CD4-positive, alpha-beta memory T cell (primary cell): ENCODE results near the gene ERC2. TPM values are rescaled to one million over a fixed set of nuclear protein-coding genes. Genes with fewer than 3 reads are reported as not detected.

Experiments used
- CTCF ChIA-PET: fragments of 350-600 bp; sonication (Branson Sonifier 250); formaldehyde crosslinking; loops from one replicate; lab custom pipeline; 2021; ENCODE audit warnings: inconsistent platforms; ENCODE audit not compliant: partially characterized antibody; lab: Charles Lee
- POLR2A ChIA-PET: fragments of 350-600 bp; sonication (Branson Sonifier 250); formaldehyde crosslinking; loops from one replicate; lab custom pipeline; 2021; ENCODE audit not compliant: partially characterized antibody; lab: Charles Lee
- DNase-seq, 5 donors: peaks; one replicate each; pipeline versions ENCODE4 v3.0.0 to v3.0.0-alpha.2; 2020 to 2022; ENCODE audit warnings: mixed read lengths in 1 of 5
- H3K27ac ChIP-seq: one replicate; pipeline ENCODE4 v1.7.0; 2013; ENCODE audit warnings: low read depth, low read length
- H3K27me3 ChIP-seq: 2 replicates; pipeline ENCODE4 v1.7.0; 2013; ENCODE audit warnings: mild to moderate bottlenecking, low read length, moderate library complexity; ENCODE audit not compliant: insufficient read depth
- H3K36me3 ChIP-seq: 2 replicates; pipeline ENCODE4 v1.7.0; 2013; ENCODE audit warnings: mild to moderate bottlenecking, low read length, moderate library complexity; ENCODE audit not compliant: insufficient read depth
- H3K4me1 ChIP-seq: 2 replicates; pipeline ENCODE4 v1.7.0; 2013; ENCODE audit warnings: mild to moderate bottlenecking, low read length, moderate library complexity; ENCODE audit not compliant: insufficient read depth
- H3K4me3 ChIP-seq, 2 donors: one replicate each; pipeline ENCODE4 v1.7.0; 2013; ENCODE audit warnings: low read length in 2 of 2, mild to moderate bottlenecking in 1 of 2
- H3K9me3 ChIP-seq, 2 donors: one replicate each; pipeline ENCODE4 v1.7.0; 2013; ENCODE audit warnings: low read length in 2 of 2, control low read depth in 1 of 2; ENCODE audit not compliant: control insufficient read depth in 1 of 2
- H3K27ac Mint-ChIP-seq, 7 donors: one replicate each; pipeline ENCODE4 v1.8.0; 2020 to 2021; ENCODE audit warnings: mixed read lengths in 7 of 7, mild to moderate bottlenecking in 6 of 7, inconsistent platforms in 3 of 7, moderate library complexity in 3 of 7
- H3K27me3 Mint-ChIP-seq, 2 donors: one replicate each; pipeline ENCODE4 v1.8.0; 2020 to 2021; ENCODE audit warnings: mixed read lengths in 2 of 2
- H3K36me3 Mint-ChIP-seq, 2 donors: one replicate each; pipeline ENCODE4 v1.8.0; 2020 to 2021; ENCODE audit warnings: mixed read lengths in 2 of 2, inconsistent platforms in 1 of 2, mild to moderate bottlenecking in 1 of 2
- H3K4me1 Mint-ChIP-seq, 4 donors: one replicate each; pipeline ENCODE4 v1.8.0; 2020 to 2021; ENCODE audit warnings: mixed read lengths in 4 of 4, mild to moderate bottlenecking in 1 of 4
- H3K4me3 Mint-ChIP-seq, 8 donors: one replicate each; pipeline ENCODE4 v1.8.0; 2020 to 2021; ENCODE audit warnings: mixed read lengths in 8 of 8, mild to moderate bottlenecking in 7 of 8, moderate library complexity in 6 of 8, inconsistent platforms in 3 of 8
- H3K9me3 Mint-ChIP-seq, 8 donors: one replicate each; pipeline ENCODE4 v1.8.0; 2020 to 2021; ENCODE audit warnings: mixed read lengths in 8 of 8, mild to moderate bottlenecking in 5 of 8, inconsistent platforms in 3 of 8, moderate library complexity in 1 of 8
- intact Hi-C: fragments of 100-400 bp; cut with micrococcal nuclease; formaldehyde crosslinking; loops from one replicate; pipeline ENCODE4 v1.15.1; 2023
- polyA plus RNA-seq, 2 donors: library from polyadenylated mRNA; unstranded; fragments of 300-500 nt; fragmentation: Illumina TruSeq; gene quantifications; one replicate each; pipeline ENCODE4 v1.2.3, GENCODE V29; 2021
- total RNA-seq, 2 experiments: library from RNA; stranded (reverse); gene quantifications; one replicate each; pipeline ENCODE4 v1.2.3, GENCODE V29; 2021

The ERC2 gene
- total and polyA plus RNA-seq, 4 experiments from 2014 or later, result not detected

DNA sequence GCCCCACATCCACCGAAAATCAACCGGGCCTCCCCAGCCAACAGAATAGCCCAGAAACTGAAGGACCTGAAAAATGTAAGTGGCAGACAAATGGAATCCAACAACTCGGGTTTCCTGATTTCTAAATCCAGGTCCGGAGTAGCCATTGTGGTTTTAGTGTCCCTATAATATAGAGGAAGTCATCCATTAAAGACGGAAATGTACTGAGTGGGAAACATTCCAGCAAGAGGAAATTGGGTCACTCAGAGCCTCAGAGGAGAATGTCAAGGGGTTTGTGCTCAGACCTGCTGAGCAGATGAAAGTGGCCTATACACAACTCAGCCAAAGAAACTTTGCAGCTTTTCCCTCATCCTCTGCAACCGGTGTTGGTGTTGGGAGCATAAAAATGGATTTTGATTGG is 366.7 kb downstream of the ERC2 start:
- intact Hi-C loops, result no loop called here
- H3K4me1 Mint-ChIP-seq, result no peaks in the 10 kb centered on the region
- H3K4me3 ChIP-seq, result no peak overlapping the region

DNA sequence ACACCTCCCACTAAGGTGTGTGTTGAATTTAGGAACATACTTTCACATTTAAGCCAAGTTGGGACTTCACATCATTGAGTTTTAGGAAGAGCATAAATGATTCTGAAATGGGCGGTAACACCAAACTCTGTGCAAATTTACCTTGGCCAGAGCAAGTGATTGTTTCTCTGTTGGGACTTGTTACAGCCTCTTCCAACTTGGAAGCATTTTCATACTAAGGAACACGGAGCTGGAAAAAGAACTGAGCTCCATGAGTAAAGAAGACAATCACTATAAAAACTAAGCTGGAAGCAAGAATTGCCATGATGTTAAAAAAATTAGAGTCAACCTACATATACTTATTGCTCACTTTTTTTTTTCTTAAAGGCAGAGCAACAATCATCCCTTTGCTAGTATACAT is 371.3 kb downstream of the ERC2 start:
- H3K27ac Mint-ChIP-seq, result no peak overlapping the region
- CTCF ChIA-PET, result no interaction called here
- DNase-seq, result no peak
- H3K27me3 Mint-ChIP-seq, result peaks cover 0 to 2% of the 10 kb centered on the region in 2 donors
- no peak overlapping the region for H3K4me3 Mint-ChIP-seq
- H3K4me1 Mint-ChIP-seq, result no peaks in the 10 kb centered on the region
- intact Hi-C loops, result no loop called here
- H3K4me1 ChIP-seq, result no peaks in the 10 kb centered on the region
- POLR2A ChIA-PET, result no interaction called here
- no peaks in the 10 kb centered on the region for H3K27me3 ChIP-seq
- no peaks in the 10 kb centered on the region for H3K36me3 ChIP-seq
- no peak overlapping the region for H3K4me3 ChIP-seq
- no peaks in the 10 kb centered on the region for H3K9me3 ChIP-seq
- no peak overlapping the region for H3K27ac ChIP-seq
- H3K9me3 Mint-ChIP-seq, result peaks cover 0 to 4% (median 0%) of the 10 kb centered on the region in 8 donors
- no peaks in the 10 kb centered on the region for H3K36me3 Mint-ChIP-seq

More for the DNA sequence above, 366.7 kb downstream of the ERC2 start:
- Histone ChIP-seq H3K36me3 (no peaks in the 10 kb centered on the region), H3K27ac (no peak overlapping the region), H3K27me3 (no peaks in the 10 kb centered on the region), H3K4me1 (no peaks in the 10 kb centered on the region), H3K9me3 (no peaks in the 10 kb centered on the region)
- Mint-ChIP-seq H3K36me3 (no peaks in the 10 kb centered on the region), H3K27ac (no peak overlapping the region), H3K27me3 (peaks cover 0 to 2% of the 10 kb centered on the region in 2 donors), H3K9me3 (peaks cover 0 to 7% (median 2%) of the 10 kb centered on the region in 8 donors), H3K4me3 (no peak overlapping the region)
- ChIA-PET POLR2A (no interaction called here), CTCF (no interaction called here)
- DNase-seq, result no peak

GRCh38 chr3:56094170-56094569 is 374.1 kb downstream of the ERC2 start:
- no peaks in the 10 kb centered on the region for H3K27me3 ChIP-seq
- H3K4me3 ChIP-seq, result no peak overlapping the region
- intact Hi-C loops, result no loop called here
- H3K9me3 Mint-ChIP-seq, result peaks cover 0 to 4% (median 0%) of the 10 kb centered on the region in 8 donors
- H3K36me3 Mint-ChIP-seq, result no peaks in the 10 kb centered on the region
- no peaks in the 10 kb centered on the region for H3K4me1 ChIP-seq
- ChIA-PET POLR2A (no interaction called here), CTCF (no interaction called here)
- H3K4me3 Mint-ChIP-seq, result no peak overlapping the region
- DNase-seq, result no peak
- no peaks in the 10 kb centered on the region for H3K9me3 ChIP-seq
- no peaks in the 10 kb centered on the region for H3K27me3 Mint-ChIP-seq
- H3K27ac ChIP-seq, result no peak overlapping the region
- no peaks in the 10 kb centered on the region for H3K36me3 ChIP-seq
- H3K27ac Mint-ChIP-seq, result no peak overlapping the region
- no peaks in the 10 kb centered on the region for H3K4me1 Mint-ChIP-seq

GRCh38 chr3:56089739-56090138 is 378.5 kb downstream of the ERC2 start:
- ChIA-PET POLR2A (no interaction called here), CTCF (no interaction called here)
- Mint-ChIP-seq H3K27me3 (no peaks in the 10 kb centered on the region), H3K36me3 (no peaks in the 10 kb centered on the region), H3K4me1 (no peaks in the 10 kb centered on the region), H3K4me3 (no peak overlapping the region), H3K9me3 (peaks cover 0 to 4% (median 2%) of the 10 kb centered on the region in 8 donors), H3K27ac (no peak overlapping the region)
- Histone ChIP-seq H3K4me1 (no peaks in the 10 kb centered on the region), H3K9me3 (no peaks in the 10 kb centered on the region), H3K27ac (no peak overlapping the region), H3K4me3 (no peak overlapping the region), H3K27me3 (no peaks in the 10 kb centered on the region), H3K36me3 (no peaks in the 10 kb centered on the region)
- intact Hi-C loops, result no loop called here
- DNase-seq, result no peak

DNA sequence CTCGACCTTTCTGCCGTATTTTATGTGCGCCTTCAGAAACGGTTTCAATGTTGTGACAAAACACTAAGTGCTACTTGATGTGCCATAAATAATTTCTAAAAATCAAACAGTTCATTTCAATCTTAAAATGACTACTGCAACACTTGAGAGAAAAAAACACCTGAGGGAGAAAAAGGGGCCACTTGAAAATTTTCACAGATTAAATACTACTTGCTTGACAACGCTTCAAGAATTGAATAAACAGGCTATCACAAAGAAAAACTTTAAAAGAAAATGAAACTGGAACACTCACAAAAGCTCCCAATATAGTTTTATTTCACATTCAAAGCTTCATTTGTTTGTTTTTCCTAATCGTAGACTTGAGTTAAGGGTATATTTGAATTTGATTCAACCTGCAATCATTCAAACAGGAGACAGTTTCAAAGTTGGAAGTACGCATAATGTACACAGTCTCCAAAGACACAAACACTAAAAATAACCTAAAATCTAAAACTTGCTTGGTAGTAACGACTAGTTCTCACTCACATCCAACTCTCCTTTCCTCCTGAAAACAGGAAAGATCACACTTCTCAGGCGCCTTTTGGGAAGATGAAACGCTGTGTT is 380.7 kb downstream of the ERC2 start:
- no peaks in the 10 kb centered on the region for H3K27me3 Mint-ChIP-seq
- Histone ChIP-seq H3K27ac (no peak overlapping the region), H3K9me3 (no peaks in the 10 kb centered on the region), H3K4me3 (no peak overlapping the region), H3K4me1 (no peaks in the 10 kb centered on the region), H3K27me3 (no peaks in the 10 kb centered on the region), H3K36me3 (no peaks in the 10 kb centered on the region)
- ChIA-PET POLR2A (no interaction called here), CTCF (no interaction called here)
- H3K4me3 Mint-ChIP-seq, result no peak overlapping the region
- peaks cover 0 to 5% (median 2%) of the 10 kb centered on the region in 8 donors for H3K9me3 Mint-ChIP-seq
- no peak overlapping the region for H3K27ac Mint-ChIP-seq
- intact Hi-C loops, result no loop called here
- no peak for DNase-seq
- H3K4me1 Mint-ChIP-seq, result no peaks in the 10 kb centered on the region
- H3K36me3 Mint-ChIP-seq, result no peaks in the 10 kb centered on the region

- no peak overlapping the region for H3K4me3 ChIP-seq
- Mint-ChIP-seq H3K27me3 (no peaks in the 10 kb centered on the region), H3K36me3 (no peaks in the 10 kb centered on the region), H3K27ac (no peak overlapping the region), H3K9me3 (peaks cover 0 to 5% (median 2%) of the 10 kb centered on the region in 8 donors), H3K4me3 (no peak overlapping the region), H3K4me1 (no peaks in the 10 kb centered on the region)
- H3K4me1 ChIP-seq, result no peaks in the 10 kb centered on the region
- H3K36me3 ChIP-seq, result no peaks in the 10 kb centered on the region
- intact Hi-C loops, result no loop called here
- CTCF ChIA-PET, result no interaction called here
- DNase-seq, result no peak
- no peaks in the 10 kb centered on the region for H3K9me3 ChIP-seq
- no peaks in the 10 kb centered on the region for H3K27me3 ChIP-seq
- H3K27ac ChIP-seq, result no peak overlapping the region
- POLR2A ChIA-PET, result no interaction called here
These were observed 381.9 kb downstream of the ERC2 start for GRCh38 chr3:56086355-56086754.

DNA sequence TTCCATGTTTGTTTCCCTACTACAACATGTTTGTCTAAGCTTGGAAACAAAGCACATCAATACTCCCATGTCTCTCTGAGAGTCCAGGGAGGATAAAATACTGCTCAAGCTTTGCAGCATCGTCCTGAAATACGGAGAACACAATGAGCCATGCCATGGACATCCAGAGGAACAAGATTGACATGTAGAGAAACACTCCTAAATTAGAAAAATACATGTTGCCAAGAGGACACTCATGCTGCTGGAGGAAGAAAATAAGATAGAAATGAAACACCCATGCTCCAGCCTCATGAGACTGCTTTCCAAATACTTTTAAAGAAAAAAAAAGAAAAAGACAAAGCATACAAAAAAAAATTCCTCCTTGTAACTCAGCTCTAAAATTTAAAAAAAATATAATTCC is 387.0 kb downstream of the ERC2 start:
- no peaks in the 10 kb centered on the region for H3K4me1 ChIP-seq
- H3K27ac ChIP-seq, result no peak overlapping the region
- no peaks in the 10 kb centered on the region for H3K9me3 ChIP-seq
- DNase-seq, result no peak
- H3K27me3 ChIP-seq, result no peaks in the 10 kb centered on the region
- Mint-ChIP-seq H3K9me3 (peaks cover 0 to 5% (median 0%) of the 10 kb centered on the region in 8 donors), H3K27me3 (peaks cover 0 to 2% of the 10 kb centered on the region in 2 donors), H3K27ac (no peak overlapping the region), H3K4me1 (no peaks in the 10 kb centered on the region), H3K4me3 (no peak overlapping the region), H3K36me3 (no peaks in the 10 kb centered on the region)
- ChIA-PET CTCF (no interaction called here), POLR2A (no interaction called here)
- intact Hi-C loops, result no loop called here
- no peak overlapping the region for H3K4me3 ChIP-seq
- H3K36me3 ChIP-seq, result no peaks in the 10 kb centered on the region
